ENCODE data around the gene ENKUR. TPM values are rescaled to one million over a fixed set of nuclear protein-coding genes. Genes with fewer than 3 reads are reported as not detected.

ENKUR gene
- total RNA-seq, result under 1 TPM in 1 of 6 donors, not detected in 5; 0.40 TPM
- under 1 TPM in 1 of 2 donors, not detected in 1; 0.47 TPM for polyA plus RNA-seq

GRCh38 chr10:25015828-25016375, at the start of gene ENKUR:
TSS of gene ENKUR (minus strand) at chr10:25016158. CDS start at chr10:25015936, 222 bp downstream.
- Histone ChIP-seq H3K4me3 (peak within 1 kb of the TSS; percentile 55 to 64 (median 56)), H3K9me3 (no peaks in the 10 kb centered on the region), H3K36me3 (no peaks in the 10 kb centered on the region), H3K27ac (peak within 1 kb of the TSS; percentile 92 to 94 (median 92)), H3K27me3 (no peaks in the 10 kb centered on the region), H3K4me1 (peaks cover 0 to 9% (median 8%) of the 10 kb centered on the region in 3 donors)
- FAIRE-seq (no peak), ATAC-seq (peak; percentile 56 to 78 (median 70)), DNase-seq (peak; percentile 92 to 95 (median 94))
- intact Hi-C loops (cut with DNase I), result no loop called here
- 0% methylated on average over 16 of the region's 16 CpGs for WGBS, 2 donors
- TF ChIP-seq CTCF (IDR thresholded peaks at IDR 0.05), result no peak

GRCh38 chr10:25064401-25064800, 48.4 kb upstream of the ENKUR start:
- FAIRE-seq (no peak), ATAC-seq (no peak), DNase-seq (no peak)
- Histone ChIP-seq H3K4me1 (peaks cover 0 to 7% (median 0%) of the 10 kb centered on the region in 3 donors), H3K36me3 (no peaks in the 10 kb centered on the region), H3K27ac (no peak overlapping the region), H3K4me3 (no peak overlapping the region), H3K27me3 (no peaks in the 10 kb centered on the region), H3K9me3 (no peaks in the 10 kb centered on the region)
- intact Hi-C loops (cut with DNase I), result no loop called here
- WGBS, 2 donors, result 90 to 95% methylated on average over 2 of the region's 2 CpGs
- TF ChIP-seq CTCF (IDR thresholded peaks at IDR 0.05), result no peak

- Histone ChIP-seq H3K4me1 (peaks cover 0 to 7% (median 0%) of the 10 kb centered on the region in 3 donors), H3K9me3 (no peaks in the 10 kb centered on the region), H3K4me3 (no peak overlapping the region), H3K27ac (no peak overlapping the region), H3K27me3 (no peaks in the 10 kb centered on the region), H3K36me3 (no peaks in the 10 kb centered on the region)
- FAIRE-seq (no peak), DNase-seq (no peak), ATAC-seq (no peak)
- TF ChIP-seq CTCF (IDR thresholded peaks at IDR 0.05), result no peak
- intact Hi-C loops (cut with DNase I), result no loop called here
- 92 to 98% methylated on average over 8 of the region's 8 CpGs for WGBS, 2 donors
Measured at GRCh38 chr10:25063644-25064043, 47.7 kb upstream of the ENKUR start.

- DNase-seq (no peak), FAIRE-seq (no peak), ATAC-seq (no peak)
- Histone ChIP-seq H3K27ac (peak overlapping the region in 2 of 4 donors; percentile 77 to 95), H3K36me3 (no peaks in the 10 kb centered on the region), H3K4me1 (peaks cover 0 to 7% (median 0%) of the 10 kb centered on the region in 3 donors), H3K4me3 (no peak overlapping the region), H3K9me3 (no peaks in the 10 kb centered on the region), H3K27me3 (no peaks in the 10 kb centered on the region)
- TF ChIP-seq CTCF (IDR thresholded peaks at IDR 0.05), result no peak
- 97 to 100% methylated on average over 1 of the region's 1 CpG for WGBS, 2 donors
- intact Hi-C loops (cut with DNase I), result no loop called here
Measured at GRCh38 chr10:25063157-25063556, 47.2 kb upstream of the ENKUR start.

- peak overlapping the region in 1 of 4 donors; percentile 6 for H3K4me3 ChIP-seq
Measured at GRCh38 chr10:25061711-25062449, 45.9 kb upstream of the ENKUR start.

More at GRCh38 chr10:25061711-25062449, 45.9 kb upstream of the ENKUR start:
- H3K27me3 ChIP-seq, result no peaks in the 10 kb centered on the region
- FAIRE-seq (no peak), DNase-seq (no peak), ATAC-seq (peak in 2 of 4 donors; percentile 15 to 27)
- H3K4me1 ChIP-seq, result peaks cover 0 to 7% (median 0%) of the 10 kb centered on the region in 3 donors
- intact Hi-C loops (cut with DNase I), result no loop called here
- no peaks in the 10 kb centered on the region for H3K36me3 ChIP-seq
- 71 to 74% methylated on average over 11 of the region's 11 CpGs for WGBS, 2 donors
- peak overlapping the region; percentile 41 to 95 (median 76) for H3K27ac ChIP-seq
- H3K9me3 ChIP-seq, result no peaks in the 10 kb centered on the region
- no peak for TF ChIP-seq CTCF (IDR thresholded peaks at IDR 0.05)
